Aorta (tissue), 5 donors: ENCODE measurements around the gene SPACDR. TPM values are rescaled to one million over a fixed set of nuclear protein-coding genes. Genes with fewer than 3 reads are reported as not detected.

Source experiments
- ATAC-seq: fragments of 200-7000 bp; cut with Tn5 transposase; one replicate; pipeline ENCODE4 v1.9.1; 2022; ENCODE audit warnings: moderate library complexity; ENCODE audit not compliant: low FRiP score
- DNase-seq, 2 donors: peaks; one replicate each; pipeline ENCODE4 v3.0.0-alpha.2; 2020
- H3K27ac ChIP-seq, 2 donors: one replicate each; pipeline ENCODE4 v1.5.1; 2013; ENCODE audit warnings: low read length in 2 of 2, mild to moderate bottlenecking in 2 of 2, moderate library complexity in 2 of 2, control low read depth in 1 of 2, inconsistent platforms in 1 of 2, low read depth in 1 of 2
- H3K27me3 ChIP-seq, 2 donors: one replicate each; pipeline ENCODE4 v1.6.1; 2013; ENCODE audit warnings: control low read depth in 1 of 2, low read length in 1 of 2, mild to moderate bottlenecking in 1 of 2, moderate library complexity in 1 of 2; ENCODE audit not compliant: insufficient read depth in 2 of 2, control insufficient read depth in 1 of 2
- H3K36me3 ChIP-seq, 2 donors: one replicate each; pipeline ENCODE4 v1.6.1; 2013; ENCODE audit warnings: control low read depth in 1 of 2, low read length in 1 of 2, mild to moderate bottlenecking in 1 of 2; ENCODE audit not compliant: insufficient read depth in 2 of 2, control insufficient read depth in 1 of 2
- H3K4me1 ChIP-seq, 2 donors: one replicate each; pipeline ENCODE4 v1.6.1; 2013; ENCODE audit warnings: low read length in 2 of 2, control low read depth in 1 of 2, mild to moderate bottlenecking in 1 of 2, moderate library complexity in 1 of 2; ENCODE audit not compliant: insufficient read depth in 2 of 2, control insufficient read depth in 1 of 2
- H3K4me3 ChIP-seq, 2 donors: one replicate each; pipeline ENCODE4 v1.5.1; 2013; ENCODE audit warnings: low read length in 2 of 2, control low read depth in 1 of 2, mild to moderate bottlenecking in 1 of 2
- H3K9me3 ChIP-seq: one replicate; pipeline ENCODE4 v1.6.1; 2013; ENCODE audit warnings: mild to moderate bottlenecking, low read length; ENCODE audit not compliant: control insufficient read depth
- WGBS, 2 donors: extraction: QIAGEN DNeasy Blood & Tissue Kit; methylation state at CpG; one replicate each; pipeline ENCODE4 v1.1.7; 2013; 5-methylcytosine and 5-hydroxymethylcytosine counted together
- intact Hi-C, 2 donors: fragments of 100-400 bp; cut with DNase I; formaldehyde crosslinking; loops; one replicate each; pipeline versions ENCODE4 v1.14.2 to v1.15.0; 2022
- polyA plus RNA-seq, 2 donors: library from polyadenylated mRNA; stranded (reverse); fragments of 200-250 nt; gene quantifications; one replicate each; pipeline ENCODE4 v1.2.3, GENCODE V29; 2013
- total RNA-seq, 2 donors: library from RNA; stranded (reverse); fragmentation: NEBNext Ultra II Directional; extraction: Animal tissue kit (Norgen Biotek cat#: 25700); gene quantifications; one replicate each; pipeline ENCODE4 v1.2.1, GENCODE V29; 2021
- donor health status: healthy with polysubstance abuse.
- donor health status: Bipolar disorder and iron deficiency.
- donor health status: DM: no; HTN: no; CAD: no.
- donor health status: DM: no; HTN: no; CAD: no.
- donor health status: DM: yes; HTN: yes; CAD: no.

SPACDR gene
- total and polyA plus RNA-seq, 4 donors, result 0.31 to 2.0 (median 1.0) TPM; not detected in 1

GRCh38 chr7:100434297-100435144 is 29.5 kb downstream of the SPACDR start:
- Histone ChIP-seq H3K27ac (no peak overlapping the region), H3K4me3 (no peak overlapping the region), H3K27me3 (no peaks in the 10 kb centered on the region), H3K4me1 (no peaks in the 10 kb centered on the region), H3K36me3 (no peaks in the 10 kb centered on the region), H3K9me3 (no peaks in the 10 kb centered on the region)
- ATAC-seq, result no peak
- intact Hi-C loops, result no loop called here
- DNase-seq, result peak; percentile 24 to 55
- 84 to 87% methylated on average over 22 of the region's 22 CpGs for WGBS, 2 donors

GRCh38 chr7:100433592-100434296 is 30.3 kb downstream of the SPACDR start:
- Histone ChIP-seq H3K27me3 (no peaks in the 10 kb centered on the region), H3K4me1 (no peaks in the 10 kb centered on the region), H3K27ac (no peak overlapping the region), H3K9me3 (no peaks in the 10 kb centered on the region), H3K36me3 (no peaks in the 10 kb centered on the region), H3K4me3 (no peak overlapping the region)
- 78 to 80% methylated on average over 10 of the region's 10 CpGs for WGBS, 2 donors
- intact Hi-C loops, result no loop called here
- ATAC-seq, result no peak
- DNase-seq, result peak; percentile 27 to 57

- H3K9me3 ChIP-seq, result no peaks in the 10 kb centered on the region
- DNase-seq, result peak; percentile 44 to 59
- intact Hi-C loops, result no loop called here
- no peaks in the 10 kb centered on the region for H3K36me3 ChIP-seq
- no peak overlapping the region for H3K27ac ChIP-seq
- 69 to 73% methylated on average over 4 of the region's 4 CpGs for WGBS, 2 donors
- H3K4me1 ChIP-seq, result no peaks in the 10 kb centered on the region
- no peak overlapping the region for H3K4me3 ChIP-seq
- no peaks in the 10 kb centered on the region for H3K27me3 ChIP-seq
- ATAC-seq, result no peak
Observed at GRCh38 chr7:100433276-100433591, 30.8 kb downstream of the SPACDR start.

GRCh38 chr7:100432621-100433275 is 31.3 kb downstream of the SPACDR start:
- Histone ChIP-seq H3K27ac (no peak overlapping the region), H3K27me3 (no peaks in the 10 kb centered on the region), H3K9me3 (no peaks in the 10 kb centered on the region), H3K4me3 (no peak overlapping the region), H3K4me1 (no peaks in the 10 kb centered on the region), H3K36me3 (no peaks in the 10 kb centered on the region)
- WGBS, 2 donors, result 87% methylated on average over 21 of the region's 21 CpGs
- DNase-seq (peak; percentile 44 to 54), ATAC-seq (no peak)
- intact Hi-C loops, result no loop called here

- ATAC-seq (no peak), DNase-seq (peak in 1 of 2 donors; percentile 15)
- Histone ChIP-seq H3K27me3 (no peaks in the 10 kb centered on the region), H3K9me3 (no peaks in the 10 kb centered on the region), H3K4me3 (no peak overlapping the region), H3K27ac (no peak overlapping the region), H3K36me3 (no peaks in the 10 kb centered on the region), H3K4me1 (no peaks in the 10 kb centered on the region)
- intact Hi-C loops, result no loop called here
- WGBS, 2 donors, result 83 to 85% methylated on average over 4 of the region's 4 CpGs
Observed at GRCh38 chr7:100432053-100432452, 32.0 kb downstream of the SPACDR start.

- H3K4me1 ChIP-seq, result no peaks in the 10 kb centered on the region
- H3K4me3 ChIP-seq, result no peak overlapping the region
- DNase-seq, result peak; percentile 57 to 73
- no peaks in the 10 kb centered on the region for H3K36me3 ChIP-seq
- no peak overlapping the region for H3K27ac ChIP-seq
- H3K27me3 ChIP-seq, result no peaks in the 10 kb centered on the region
- ATAC-seq, result no peak
- 90% methylated on average over 23 of the region's 23 CpGs for WGBS, 2 donors
- H3K9me3 ChIP-seq, result no peaks in the 10 kb centered on the region
- intact Hi-C loops, result no loop called here
Observed at GRCh38 chr7:100431286-100431735, 32.7 kb downstream of the SPACDR start.

GRCh38 chr7:100430493-100431285 is 33.4 kb downstream of the SPACDR start:
- Histone ChIP-seq H3K9me3 (no peaks in the 10 kb centered on the region), H3K4me3 (peak overlapping the region; percentile 48 to 72), H3K4me1 (no peaks in the 10 kb centered on the region), H3K27me3 (no peaks in the 10 kb centered on the region), H3K27ac (peak overlapping the region in 1 of 2 donors; percentile 34), H3K36me3 (no peaks in the 10 kb centered on the region)
- intact Hi-C loops, result no loop called here
- peak; percentile 55 to 77 for DNase-seq
- WGBS, 2 donors, result 28% methylated on average over 31 of the region's 31 CpGs
- ATAC-seq, result no peak
